Activated naive CD8-positive, alpha-beta T cell treated with anti-CD3 and anti-CD28 coated beads, Interleukin-2, amount 10 ng/mL, durations not matched to agents 7 days and 5 days (primary cell): ENCODE results near the gene RUFY3. TPM values are rescaled to one million over a fixed set of nuclear protein-coding genes. Genes with fewer than 3 reads are reported as not detected.
"Not testable (repeated sequence)": the region's sequence is repeated elsewhere in the genome, so short reads cannot be mapped to it uniquely, and the experiment has no call there.

Source experiments
- ATAC-seq: fragments of 150-1000 bp; cut with Tn5 transposase; one replicate; pipeline ENCODE4 v1.10.0; 2021; ENCODE audit warnings: low read depth, moderate library complexity
- POLR2A ChIA-PET: fragments of 350-600 bp; sonication (Branson Sonifier 250); formaldehyde crosslinking; loops from one replicate; lab custom pipeline; 2021; ENCODE audit warnings: antibody characterized with exemption; lab: Charles Lee
- DNase-seq: peaks from one replicate; pipeline ENCODE4 v3.0.0; 2021
- H3K27ac Mint-ChIP-seq: one replicate; pipeline ENCODE4 v1.8.0; 2022; ENCODE audit warnings: mild to moderate bottlenecking, mixed read lengths
- H3K27me3 Mint-ChIP-seq: one replicate; pipeline ENCODE4 v1.8.0; 2022; ENCODE audit warnings: mild to moderate bottlenecking, moderate library complexity, mixed read lengths
- H3K36me3 Mint-ChIP-seq: one replicate; pipeline ENCODE4 v1.8.0; 2021; ENCODE audit warnings: mild to moderate bottlenecking, mixed read lengths
- H3K4me1 Mint-ChIP-seq: one replicate; pipeline ENCODE4 v1.8.0; 2021; ENCODE audit warnings: mixed read lengths
- H3K4me3 Mint-ChIP-seq: one replicate; pipeline ENCODE4 v1.8.0; 2022; ENCODE audit warnings: mild to moderate bottlenecking, moderate library complexity, mixed read lengths
- H3K9me3 Mint-ChIP-seq: one replicate; pipeline ENCODE4 v1.8.0; 2021; ENCODE audit warnings: mixed read lengths
- total RNA-seq, 2 experiments: library from RNA; stranded (reverse); gene quantifications; one replicate each; pipeline ENCODE4 v1.2.3, GENCODE V29; 2021

RUFY3 gene
- total RNA-seq, 2 experiments from 2014 or later: 38.0 to 38.5 TPM

GRCh38 chr4:70732878-70733277, 11.1 kb downstream of the RUFY3 start:
- H3K36me3 Mint-ChIP-seq, DNase-seq, H3K9me3 Mint-ChIP-seq, H3K27me3 Mint-ChIP-seq, ATAC-seq: not testable (repeated sequence)
- POLR2A ChIA-PET: interaction anchor here (2.4 kb wide), 1 partner anchor 10 kb away, joined by 13 read pairs; the partner anchor contains the start of gene RUFY3
- Mint-ChIP-seq H3K4me3 (peak overlapping the region; percentile 35), H3K4me1 (peaks cover 35% of the 10 kb centered on the region), H3K27ac (peak overlapping the region; percentile 52)

DNA sequence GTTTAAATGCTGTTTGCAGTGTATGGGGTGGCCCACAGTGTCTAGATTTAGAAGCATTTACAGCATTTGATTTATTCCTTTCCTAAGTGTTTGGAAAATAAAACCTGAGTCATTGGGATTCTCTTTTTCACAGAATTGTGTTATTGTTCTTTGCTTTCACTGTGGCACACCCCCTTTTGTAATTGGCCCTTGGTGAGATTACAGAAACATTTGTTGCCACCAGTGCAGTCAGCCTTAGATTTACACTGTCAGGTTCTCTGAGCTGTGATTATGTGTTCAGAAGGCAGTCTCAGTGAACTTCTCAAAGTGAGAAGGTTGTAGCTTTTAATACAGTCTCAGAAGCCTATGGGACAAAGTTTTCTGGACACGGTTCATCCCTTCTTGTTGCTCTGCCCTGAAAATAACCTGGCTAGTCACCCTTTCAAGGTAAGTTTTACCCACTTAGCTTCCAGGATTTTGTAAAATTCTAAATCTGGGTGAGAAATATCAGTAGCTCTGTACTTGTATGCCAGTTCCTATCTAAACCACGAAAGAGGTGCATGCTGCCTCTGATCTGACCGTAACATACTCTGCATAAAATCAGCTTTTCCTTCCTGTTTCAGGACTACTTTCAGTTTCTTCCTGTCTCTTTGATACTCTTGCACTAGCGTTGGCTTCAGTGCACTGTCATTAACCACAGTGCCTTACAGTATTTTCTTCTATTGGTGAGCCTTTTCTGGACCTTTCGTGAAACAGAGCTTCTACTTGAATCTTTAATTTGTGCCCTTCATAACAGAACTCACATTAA, 12.6 kb downstream of the RUFY3 start:
- no peaks in the 10 kb centered on the region for H3K36me3 Mint-ChIP-seq
- peak overlapping the region; percentile 88 for H3K27ac Mint-ChIP-seq
- no peaks in the 10 kb centered on the region for H3K9me3 Mint-ChIP-seq
- peak overlapping the region; percentile 78 for H3K4me3 Mint-ChIP-seq
- DNase-seq (no peak), ATAC-seq (peak; percentile 92)
- no peaks in the 10 kb centered on the region for H3K27me3 Mint-ChIP-seq
- POLR2A ChIA-PET: interaction anchor here (0.9 to 4.4 kb wide), 14 partner anchors 11 to 259 kb away, joined by 3 to 59 read pairs (median 4); partner anchors contain the start of genes DCK, GRSF1, MOB1B and RUFY3
- peaks cover 32% of the 10 kb centered on the region for H3K4me1 Mint-ChIP-seq

DNA sequence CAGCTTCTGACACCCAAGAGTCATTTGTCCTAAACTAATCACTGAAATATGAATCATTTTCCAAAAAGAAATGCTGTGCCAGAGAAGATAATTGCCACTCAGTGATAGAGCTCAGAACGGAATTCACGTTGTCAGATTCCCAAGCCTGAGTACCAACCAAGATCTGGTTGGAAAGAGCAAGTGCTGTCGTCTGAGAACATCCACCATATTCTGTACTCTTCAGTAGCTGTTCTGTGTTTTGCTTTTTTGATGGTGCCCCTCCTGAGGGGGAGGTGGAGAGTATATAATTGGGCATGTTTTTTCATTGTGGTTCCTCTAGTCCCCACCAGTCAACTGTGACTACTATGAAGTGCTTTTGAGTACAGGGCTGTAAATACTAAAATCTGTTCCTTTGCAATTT, 13.2 kb downstream of the RUFY3 start:
- Mint-ChIP-seq H3K36me3 (no peaks in the 10 kb centered on the region), H3K9me3 (no peaks in the 10 kb centered on the region), H3K4me1 (peaks cover 32% of the 10 kb centered on the region), H3K27ac (peak overlapping the region; percentile 88), H3K4me3 (peak overlapping the region; percentile 78), H3K27me3 (no peaks in the 10 kb centered on the region)
- ATAC-seq: peak; percentile 32
- no peak for DNase-seq
- POLR2A ChIA-PET: interaction anchor here (0.9 to 4.4 kb wide), 14 partner anchors 12 to 259 kb away, joined by 3 to 59 read pairs (median 4); partner anchors contain the start of genes DCK, GRSF1, MOB1B and RUFY3

DNA sequence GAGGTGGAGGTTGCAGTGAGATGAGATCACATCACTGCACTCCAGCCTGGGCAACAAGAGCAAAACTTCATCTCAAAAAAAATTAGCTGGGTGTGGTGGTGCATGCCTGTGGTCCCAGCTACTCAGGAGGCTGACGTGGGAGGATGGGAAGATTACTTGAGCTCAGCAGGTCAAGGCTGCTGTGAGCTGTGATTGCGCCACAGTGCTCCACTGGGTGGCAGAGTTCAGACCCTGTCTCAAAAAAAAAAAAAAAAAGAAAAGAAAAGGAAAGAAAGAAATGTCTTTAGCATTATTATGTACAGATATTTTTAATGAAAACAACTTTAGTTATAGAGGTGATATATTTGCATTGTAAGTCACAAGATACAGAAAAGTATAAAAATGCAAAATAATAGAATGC, 14.2 kb downstream of the RUFY3 start:
- H3K4me3 Mint-ChIP-seq: peak overlapping the region; percentile 65
- H3K4me1 Mint-ChIP-seq: peaks cover 32% of the 10 kb centered on the region
- DNase-seq: peak; percentile 54
- not testable (repeated sequence) for H3K9me3 Mint-ChIP-seq, H3K27me3 Mint-ChIP-seq, H3K36me3 Mint-ChIP-seq
- H3K27ac Mint-ChIP-seq: peak overlapping the region; percentile 94
- ATAC-seq: peak; percentile 46
- POLR2A ChIA-PET: interaction anchor here (0.6 to 4.4 kb wide), 5 partner anchors 31 to 166 kb away, joined by 3 to 59 read pairs (median 10); partner anchors contain the start of genes GRSF1, MOB1B and UTP3

- POLR2A ChIA-PET: interaction anchor here (0.6 to 4.4 kb wide), 5 partner anchors 13 to 165 kb away, joined by 3 to 59 read pairs (median 3); partner anchors contain the start of gene UTP3
- H3K27me3 Mint-ChIP-seq: no peaks in the 10 kb centered on the region
- DNase-seq (no peak), ATAC-seq (peak; percentile 16)
- peak overlapping the region; percentile 65 for H3K4me3 Mint-ChIP-seq
- H3K4me1 Mint-ChIP-seq: peaks cover 32% of the 10 kb centered on the region
- peak overlapping the region; percentile 76 for H3K27ac Mint-ChIP-seq
- H3K36me3 Mint-ChIP-seq: no peaks in the 10 kb centered on the region
- H3K9me3 Mint-ChIP-seq: no peaks in the 10 kb centered on the region
These were observed 15.2 kb downstream of the RUFY3 start for GRCh38 chr4:70737006-70737405.

DNA sequence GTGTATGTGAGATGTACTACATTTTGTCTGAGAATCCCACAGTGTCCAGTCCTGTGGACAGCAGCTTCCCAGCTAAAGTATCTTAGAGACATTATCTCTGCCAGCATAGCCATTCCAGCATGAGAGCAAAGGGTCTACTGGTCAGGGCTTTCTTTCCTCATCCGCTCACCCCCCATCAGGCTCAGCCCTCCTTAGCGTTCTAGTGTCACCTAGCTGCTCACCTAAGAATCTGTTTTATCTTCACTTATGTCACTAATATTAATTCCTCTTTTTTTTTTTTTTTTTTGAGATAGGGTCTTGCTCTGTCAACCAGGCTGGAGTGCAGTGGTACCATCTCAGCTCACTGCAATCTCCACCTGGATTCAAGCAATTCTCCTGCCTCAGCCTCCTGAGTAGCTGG, 15.6 kb downstream of the RUFY3 start:
- no peak for ATAC-seq
- peaks cover 32% of the 10 kb centered on the region for H3K4me1 Mint-ChIP-seq

DNA sequence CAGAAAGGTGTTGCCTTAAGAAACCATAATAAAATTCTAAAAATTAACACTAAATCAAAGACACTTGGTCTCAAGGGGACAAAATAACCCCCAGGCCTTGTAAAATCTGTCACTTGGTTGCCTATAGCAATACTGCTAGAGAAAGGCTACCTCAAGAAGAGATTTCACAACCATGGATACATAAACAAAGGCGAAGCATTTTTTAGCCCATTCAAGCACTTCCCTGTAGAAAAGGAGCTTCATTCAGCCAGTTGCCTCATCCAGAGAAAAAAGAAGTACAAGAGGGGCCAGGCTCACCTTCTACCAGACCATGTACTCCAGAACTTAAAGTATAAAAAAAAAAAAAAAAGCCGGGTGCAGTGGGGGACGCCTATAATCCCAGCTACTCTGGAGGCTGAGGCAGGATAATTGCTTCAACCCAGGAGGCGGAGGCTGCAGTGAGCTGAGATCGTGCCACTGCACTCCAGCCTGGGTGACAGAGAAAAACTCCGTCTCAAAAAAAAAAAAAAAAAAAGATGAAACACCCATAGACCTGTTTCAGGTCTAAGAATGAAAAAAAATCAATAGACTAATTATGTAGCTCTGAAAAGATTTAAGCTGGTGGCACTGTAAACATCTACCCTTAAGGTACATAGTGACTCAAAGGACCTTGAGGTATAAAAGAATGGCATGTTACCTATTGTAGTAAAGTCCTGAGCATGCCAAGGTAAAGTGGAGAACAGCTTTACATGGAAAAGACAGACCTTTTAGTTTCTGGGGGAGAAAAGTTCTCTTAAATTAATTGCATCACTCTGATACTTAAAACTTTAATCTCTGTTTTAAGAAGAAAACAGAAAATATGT, 18.0 kb downstream of the RUFY3 start:
- no peaks in the 10 kb centered on the region for H3K36me3 Mint-ChIP-seq
- H3K4me1 Mint-ChIP-seq: peaks cover 27% of the 10 kb centered on the region
- no peak overlapping the region for H3K27ac Mint-ChIP-seq
- no peak for DNase-seq
- H3K27me3 Mint-ChIP-seq: no peaks in the 10 kb centered on the region
- ATAC-seq: no peak
- POLR2A ChIA-PET: interaction anchor here (0.9 kb wide), 2 partner anchors 10 to 34 kb away, joined by 3 read pairs; no protein-coding TSS in a partner anchor
- H3K4me3 Mint-ChIP-seq: no peak overlapping the region
- H3K9me3 Mint-ChIP-seq: no peaks in the 10 kb centered on the region

More for the DNA sequence above, 15.6 kb downstream of the RUFY3 start:
- no peak for DNase-seq
- peak overlapping the region; percentile 76 for H3K27ac Mint-ChIP-seq
- H3K36me3 Mint-ChIP-seq: no peaks in the 10 kb centered on the region
- peak overlapping the region; percentile 65 for H3K4me3 Mint-ChIP-seq
- POLR2A ChIA-PET: interaction anchor here (0.6 to 4.4 kb wide), 6 partner anchors 13 to 269 kb away, joined by 3 to 59 read pairs (median 4); partner anchors contain the start of gene UTP3
- no peaks in the 10 kb centered on the region for H3K9me3 Mint-ChIP-seq
- H3K27me3 Mint-ChIP-seq: no peaks in the 10 kb centered on the region

GRCh38 chr4:70741867-70742658, 20.3 kb downstream of the RUFY3 start:
- Mint-ChIP-seq H3K9me3 (no peaks in the 10 kb centered on the region), H3K36me3 (peaks cover 4% of the 10 kb centered on the region), H3K27me3 (no peaks in the 10 kb centered on the region), H3K27ac (no peak overlapping the region), H3K4me1 (peaks cover 9% of the 10 kb centered on the region), H3K4me3 (no peak overlapping the region)
- no peak for ATAC-seq
- POLR2A ChIA-PET: interaction anchor here (1.4 kb wide), 1 partner anchor 97 kb away, joined by 3 read pairs; no protein-coding TSS in a partner anchor
- DNase-seq: no peak

- POLR2A ChIA-PET: no interaction called here
These were observed 22.0 kb downstream of the RUFY3 start for GRCh38 chr4:70743731-70744130.

DNA sequence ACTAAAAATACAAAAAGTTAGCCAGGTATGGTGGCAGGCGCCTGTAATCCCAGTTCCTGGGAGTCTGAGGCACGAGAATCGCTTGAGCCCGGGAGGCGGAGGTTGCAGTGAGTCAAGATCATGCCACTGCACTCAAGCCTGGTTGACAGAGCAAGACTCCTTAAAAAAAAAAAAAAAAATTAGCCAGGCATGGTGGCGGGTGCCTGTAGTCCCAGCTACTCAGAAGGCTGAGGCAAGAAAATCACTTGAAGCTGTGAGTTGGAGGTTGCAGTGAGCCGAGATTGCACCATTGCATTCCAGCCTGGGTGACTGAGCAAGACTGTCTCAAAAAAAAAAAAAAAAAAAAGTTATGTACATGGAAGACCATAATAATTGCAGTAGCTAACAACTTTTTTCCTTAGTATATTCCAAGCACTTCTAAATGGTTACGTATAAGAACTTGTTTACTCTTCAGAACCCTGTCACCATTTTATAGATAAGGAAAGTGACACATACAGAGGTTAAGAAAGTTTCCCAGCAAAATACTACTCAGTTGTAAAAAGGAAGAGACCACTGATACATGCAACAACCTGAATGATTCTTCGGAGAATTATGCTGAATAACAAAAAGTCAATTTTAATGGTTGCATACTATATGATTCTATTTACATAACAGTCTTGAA, 24.5 kb downstream of the RUFY3 start:
- POLR2A ChIA-PET: interaction anchor here (1.2 kb wide), 1 partner anchor 9 kb away, joined by 7 read pairs; no protein-coding TSS in a partner anchor
- H3K36me3 Mint-ChIP-seq: peaks cover 12% of the 10 kb centered on the region
- ATAC-seq: no peak
- H3K4me1 Mint-ChIP-seq: peaks cover 7% of the 10 kb centered on the region
- no peak for DNase-seq
- H3K4me3 Mint-ChIP-seq: no peak overlapping the region
- no peaks in the 10 kb centered on the region for H3K9me3 Mint-ChIP-seq
- H3K27ac Mint-ChIP-seq: no peak overlapping the region
- H3K27me3 Mint-ChIP-seq: no peaks in the 10 kb centered on the region

More at GRCh38 chr4:70743731-70744130, 22.0 kb downstream of the RUFY3 start:
- Mint-ChIP-seq H3K4me1 (peaks cover 4% of the 10 kb centered on the region), H3K4me3 (no peak overlapping the region), H3K36me3 (peaks cover 9% of the 10 kb centered on the region), H3K9me3 (no peaks in the 10 kb centered on the region), H3K27me3 (no peaks in the 10 kb centered on the region), H3K27ac (no peak overlapping the region)
- ATAC-seq: no peak
- DNase-seq: no peak

- Mint-ChIP-seq H3K4me1 (peaks cover 4% of the 10 kb centered on the region), H3K4me3 (no peak overlapping the region), H3K36me3 (peaks cover 16% of the 10 kb centered on the region), H3K9me3 (no peaks in the 10 kb centered on the region), H3K27ac (no peak overlapping the region), H3K27me3 (no peaks in the 10 kb centered on the region)
- ATAC-seq (no peak), DNase-seq (no peak)
- POLR2A ChIA-PET: no interaction called here
These were observed 26.1 kb downstream of the RUFY3 start for GRCh38 chr4:70747874-70748273.

- Mint-ChIP-seq H3K27me3 (no peaks in the 10 kb centered on the region), H3K4me1 (peaks cover 4% of the 10 kb centered on the region), H3K27ac (no peak overlapping the region), H3K4me3 (no peak overlapping the region), H3K36me3 (peaks cover 16% of the 10 kb centered on the region), H3K9me3 (no peaks in the 10 kb centered on the region)
- DNase-seq (no peak), ATAC-seq (peak; percentile 52)
- POLR2A ChIA-PET: interaction anchor here (0.8 kb wide), 1 partner anchor 9 kb away, joined by 3 read pairs; no protein-coding TSS in a partner anchor
These were observed 27.5 kb downstream of the RUFY3 start for GRCh38 chr4:70749313-70749712.
